Measurements from ENCODE around the gene PRPH.
"Not testable (repeated sequence)": the region's sequence is repeated elsewhere in the genome, so short reads cannot be mapped to it uniquely, and the experiment has no call there.

The PRPH gene

GRCh38 chr12:49282302-49282701 lies 12.6 kb upstream of the PRPH start:
- no peak overlapping the region for H3K4me3 ChIP-seq (replicated peaks in 1 of 2; ENCODE audit: low read depth in 2 of 2, low read length in 2 of 2)
- DNase-seq (ENCODE audit: low read depth in 2 of 2), result no peak
- no peak for TF ChIP-seq CTCF (IDR thresholded peaks at IDR 0.05; ENCODE audit: low read depth, low read length)

- DNase-seq (ENCODE audit: low read depth in 2 of 2), result not testable (repeated sequence)
Measured at GRCh38 chr12:49282740-49283375, 12.1 kb upstream of the PRPH start.

GRCh38 chr12:49283541-49284429 lies 11.2 kb upstream of the PRPH start:
- no peak overlapping the region for H3K4me3 ChIP-seq (replicated peaks in 1 of 2; ENCODE audit: low read depth in 2 of 2, low read length in 2 of 2)
- DNase-seq (ENCODE audit: low read depth in 2 of 2), result no peak
- TF ChIP-seq CTCF (IDR thresholded peaks at IDR 0.05; ENCODE audit: low read depth, low read length), result no peak

More at GRCh38 chr12:49282740-49283375, 12.1 kb upstream of the PRPH start:
- H3K4me3 ChIP-seq (replicated peaks in 1 of 2; ENCODE audit: low read depth in 2 of 2, low read length in 2 of 2), result not testable (repeated sequence)

GRCh38 chr12:49284672-49285071 lies 10.3 kb upstream of the PRPH start:
- no peak for DNase-seq (ENCODE audit: low read depth in 2 of 2)
- TF ChIP-seq CTCF (IDR thresholded peaks at IDR 0.05; ENCODE audit: low read depth, low read length), result no peak
- no peak overlapping the region for H3K4me3 ChIP-seq (replicated peaks in 1 of 2; ENCODE audit: low read depth in 2 of 2, low read length in 2 of 2)

GRCh38 chr12:49287876-49288275 lies 7.1 kb upstream of the PRPH start:
- no peak for DNase-seq (ENCODE audit: low read depth in 2 of 2)
- H3K4me3 ChIP-seq (replicated peaks in 1 of 2; ENCODE audit: low read depth in 2 of 2, low read length in 2 of 2), result no peak overlapping the region
- no peak for TF ChIP-seq CTCF (IDR thresholded peaks at IDR 0.05; ENCODE audit: low read depth, low read length)

GRCh38 chr12:49288412-49288853 lies 6.5 kb upstream of the PRPH start:
- peak; percentile 66 to 69 for DNase-seq (ENCODE audit: low read depth in 2 of 2)
- no peak overlapping the region for H3K4me3 ChIP-seq (replicated peaks in 1 of 2; ENCODE audit: low read depth in 2 of 2, low read length in 2 of 2)
- peak; percentile 74 for TF ChIP-seq CTCF (IDR thresholded peaks at IDR 0.05; ENCODE audit: low read depth, low read length)

GRCh38 chr12:49288922-49289555 lies 5.9 kb upstream of the PRPH start:
- TF ChIP-seq CTCF (IDR thresholded peaks at IDR 0.05; ENCODE audit: low read depth, low read length), result no peak
- no peak for DNase-seq (ENCODE audit: low read depth in 2 of 2)
- H3K4me3 ChIP-seq (replicated peaks in 1 of 2; ENCODE audit: low read depth in 2 of 2, low read length in 2 of 2), result no peak overlapping the region
